GM12878 (cell line): Measurements from ENCODE around the gene KRT4. TPM values are rescaled to one million over a fixed set of nuclear protein-coding genes. Genes with fewer than 3 reads are reported as not detected.

Experiments used
- ATAC-seq: fragments of 200-7000 bp; cut with Tn5 transposase; 3 replicates; pipeline ENCODE4 v1.9.1; 2020; ENCODE audit warnings: mild to moderate bottlenecking, moderate library complexity
- BruUV-seq: library from RNA; stranded (reverse); fragments of 400-500 nt; replicated peaks from 2 replicates; lab custom pipeline; 2021; lab: Mats Ljungman, UMichigan
- CTCF ChIA-PET: fragments of 300-600 bp; sonication (Branson Sonifier 250); formaldehyde crosslinking; extraction: SDS; loops from one replicate; lab custom pipeline; 2021; ENCODE audit warnings: inconsistent platforms; lab: Yijun Ruan, JAX
- POLR2A ChIA-PET: fragments of 350-600 bp; formaldehyde crosslinking; extraction: SDS; loops from one replicate; lab custom pipeline; 2021; ENCODE audit warnings: inconsistent platforms; lab: Charles Lee
- RAD21 ChIA-PET: fragments of 300-600 bp; sonication (Branson Sonifier 250); formaldehyde crosslinking; loops from one replicate; lab custom pipeline; 2023; ENCODE audit warnings: antibody characterized with exemption; ENCODE audit not compliant: unreplicated experiment; lab: Charles Lee
- SMC1A ChIA-PET: fragments of 300-600 bp; sonication (Branson Sonifier 250); formaldehyde crosslinking; loops from one replicate; lab custom pipeline; 2023; ENCODE audit not compliant: unreplicated experiment, uncharacterized antibody; lab: Charles Lee
- DNase-seq: peaks from one replicate; pipeline ENCODE4 v3.0.0-alpha.2; 2011; ENCODE audit warnings: low read depth, low spot score
- FAIRE-seq: peaks from 3 replicates; lab custom pipeline; 2011; peaks lifted over from hg19 to GRCh38; lab: Jason Lieb, UNC
- H2AFZ ChIP-seq: 2 replicates; pipeline ENCODE4 v1.6.0; 2011; ENCODE audit warnings: low read depth, low read length, control low read depth; ENCODE audit not compliant: control insufficient read depth
- H3K27ac ChIP-seq: 2 replicates; pipeline ENCODE4 v1.5.1; 2011; ENCODE audit warnings: control low read depth; ENCODE audit not compliant: control insufficient read depth, insufficient read depth
- H3K27me3 ChIP-seq, 2 experiments: replicated peaks in 1 of 2; 2 replicates each; pipeline versions ENCODE4 v1.6.0 to v1.6.1; 2011; ENCODE audit warnings: low read length in 1 of 2; ENCODE audit not compliant: control insufficient read depth in 2 of 2, insufficient read depth in 2 of 2
- H3K36me3 ChIP-seq, 2 experiments: 2 replicates each; pipeline ENCODE4 v1.5.1; 2011; ENCODE audit warnings: low read length in 1 of 2; ENCODE audit not compliant: control insufficient read depth in 2 of 2, insufficient read depth in 2 of 2
- H3K4me1 ChIP-seq: 2 replicates; pipeline ENCODE4 v1.6.1; 2011; ENCODE audit warnings: mild to moderate bottlenecking, low read length, moderate library complexity, mixed read lengths; ENCODE audit not compliant: control insufficient read depth, insufficient read depth
- H3K4me2 ChIP-seq: 2 replicates; pipeline ENCODE4 v1.6.0; 2011; ENCODE audit warnings: control low read depth; ENCODE audit not compliant: control insufficient read depth, insufficient read depth
- H3K4me3 ChIP-seq: fragments of 200-600 bp; sonication (generic); 2 replicates; pipeline ENCODE4 v1.5.1; 2016
- H3K79me2 ChIP-seq: 2 replicates; pipeline ENCODE4 v1.6.0; 2011; ENCODE audit warnings: low read length; ENCODE audit not compliant: control insufficient read depth, insufficient read depth
- H3K9ac ChIP-seq: 2 replicates; pipeline ENCODE4 v1.8.0; 2011; ENCODE audit warnings: low read length, control low read depth, mixed read lengths; ENCODE audit not compliant: control insufficient read depth, insufficient read depth
- H3K9me3 ChIP-seq: replicated peaks from 3 replicates; pipeline ENCODE4 v1.5.1; 2011; ENCODE audit warnings: mild to moderate bottlenecking, low read length; ENCODE audit not compliant: control insufficient read depth, insufficient read depth
- H4K20me1 ChIP-seq: 2 replicates; pipeline ENCODE4 v1.6.0; 2011; ENCODE audit not compliant: control insufficient read depth, insufficient read depth
- EZH2 ChIP-seq: IDR thresholded peaks from 2 replicates; pipeline ENCODE4 v1.6.1; 2012; ENCODE audit warnings: low read depth, mild to moderate bottlenecking, control low read depth, inconsistent platforms, low read length, borderline replicate concordance; ENCODE audit not compliant: control insufficient read depth
- HDAC2 ChIP-seq: fragments of 200-600 bp; sonication (generic); IDR thresholded peaks from 2 replicates; pipeline ENCODE4 v1.6.1; 2017
- IRF3 ChIP-seq: fragments of 450-650 bp; IDR thresholded peaks from 2 replicates; pipeline ENCODE4 v1.6.1; 2014; ENCODE audit warnings: mild to moderate bottlenecking
- PKNOX1 ChIP-seq: fragments of 450-650 bp; IDR thresholded peaks from 2 replicates; pipeline ENCODE4 v1.6.1; 2016; ENCODE audit warnings: mild to moderate bottlenecking
- TCF12 ChIP-seq: IDR thresholded peaks from 2 replicates; pipeline ENCODE4 v1.6.1; 2011; ENCODE audit warnings: low read depth, mild to moderate bottlenecking, low read length
- ZNF622 ChIP-seq: fragments of 450-650 bp; IDR thresholded peaks from 2 replicates; pipeline ENCODE4 v1.6.1; 2017; ENCODE audit warnings: mild to moderate bottlenecking, inconsistent platforms
- WGBS: methylation state at CpG from one replicate; pipeline ENCODE4 v1.1.6; 2016; ENCODE audit warnings: low lambda C conversion rate; ENCODE audit not compliant: insufficient replicate concordance, insufficient coverage; ENCODE audit errors: missing lambda C conversion rate; 5-methylcytosine and 5-hydroxymethylcytosine counted together
- in situ Hi-C: fragments of 300-500 bp; cut with MboI; formaldehyde crosslinking; loops from 9 replicates; pipeline ENCODE4 v1.14.3; 2018; ENCODE audit warnings: mixed read lengths
- intact Hi-C: fragments of 100-400 bp; cut with micrococcal nuclease; formaldehyde crosslinking; loops from one replicate; pipeline ENCODE4 v1.14.2; 2022; ENCODE audit not compliant: unreplicated experiment
- polyA plus RNA-seq, 11 experiments: library from polyadenylated mRNA; depleted of rRNA in 4 of 11; unstranded in 6 of 11; stranded (reverse) in 5 of 11; fragments of >200 nt; fragmentation: Nextera tagmentation in 4 of 11; fragmentation: Illumina TruSeq in 1 of 11; extraction: Ambion mirVana in 4 of 11; extraction: Trizol in 1 of 11; gene quantifications; 1 replicate in 1 of 11; 2 replicates in 10 of 11; pipeline versions ENCODE4 v1.2.1 to v1.2.3, GENCODE V29; 2011 to 2016; ENCODE audit warnings: inconsistent platforms in 2 of 11, missing spikeins in 2 of 11, low read depth in 1 of 11
- total RNA-seq, 4 experiments: library from RNA; depleted of rRNA in 3 of 4; stranded (reverse); fragments of >200 nt in 3 of 4; fragmentation: Illumina TruSeq in 1 of 4; extraction: Trizol in 1 of 4; gene quantifications; 2 replicates each; pipeline versions ENCODE4 v1.2.1 to v1.2.3, GENCODE V29; 2013 to 2021

Gene KRT4
- total and polyA plus RNA-seq, 10 of the 15 experiments (the other 5 are each of a cell fraction or from before 2014, with no cell fraction given) = not detected

GRCh38 chr12:52805739-52806138 lies 8.2 kb downstream of the KRT4 start:
- ChIA-PET SMC1A (no interaction called here), CTCF (no interaction called here), RAD21 (no interaction called here), POLR2A (interaction anchor here (0.6 kb wide), 1 partner anchor 9 kb away, joined by 3 read pairs; no protein-coding TSS in a partner anchor)
- no TSS peak for BruUV-seq
- Histone ChIP-seq H3K27me3 (peaks cover 0 to 5% of the 10 kb centered on the region in 2 experiments; a peak in 1 of 4 replicates), H2AFZ (no peak overlapping the region), H3K9me3 (no peaks in the 10 kb centered on the region), H3K9ac (no peak overlapping the region), H4K20me1 (no peaks in the 10 kb centered on the region), H3K27ac (no peak overlapping the region), H3K4me2 (no peak overlapping the region), H3K36me3 (no peaks in the 10 kb centered on the region), H3K4me1 (no peaks in the 10 kb centered on the region), H3K79me2 (no peaks in the 10 kb centered on the region), H3K4me3 (no peak overlapping the region)
- TF ChIP-seq ZNF622 (no peak), HDAC2 (no peak), TCF12 (no peak), IRF3 (no peak), EZH2 (no peak), PKNOX1 (no peak)
- in situ Hi-C loops (no loop called here), intact Hi-C loops (no loop called here)
- DNase-seq = no peak
- no peak for FAIRE-seq
- ATAC-seq = no peak
- WGBS = 0% methylated on average over 3 of the region's 3 CpGs
